Skeletal muscle cell (primary cell): Measurements from ENCODE around the gene POLR1G.
"Not testable (repeated sequence)": the region's sequence is repeated elsewhere in the genome, so short reads cannot be mapped to it uniquely, and the experiment has no call there.

Experiments
- DNase-seq: peaks from one replicate; pipeline ENCODE4 v3.0.0-alpha.2; 2010; ENCODE audit warnings: low read depth
- H3K4me3 ChIP-seq: 2 replicates; pipeline ENCODE4 v1.5.1; 2011; ENCODE audit warnings: low read depth, mild to moderate bottlenecking, control low read depth, low read length, moderate library complexity

POLR1G gene

DNA sequence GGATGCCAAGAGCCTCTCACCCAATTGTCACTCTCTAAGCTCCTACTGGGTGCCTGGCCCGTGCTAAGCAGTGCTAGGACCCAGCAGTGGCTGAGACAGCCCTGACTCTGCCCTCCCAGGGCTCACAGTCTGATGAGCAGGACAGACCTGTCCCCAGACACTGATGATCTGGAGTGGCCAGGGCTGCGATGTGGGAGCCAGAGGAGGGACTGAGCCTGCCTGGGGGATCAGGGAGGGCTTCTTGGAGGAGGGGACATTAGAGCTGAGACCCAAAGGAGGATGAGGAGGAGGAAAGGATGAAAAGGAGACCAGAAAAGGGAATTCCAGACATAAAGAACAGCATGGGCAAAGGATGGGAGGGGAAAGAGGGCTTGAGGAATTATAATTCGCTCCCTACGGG is 10.7 kb downstream of the POLR1G start:
- DNase-seq, result no peak

DNA sequence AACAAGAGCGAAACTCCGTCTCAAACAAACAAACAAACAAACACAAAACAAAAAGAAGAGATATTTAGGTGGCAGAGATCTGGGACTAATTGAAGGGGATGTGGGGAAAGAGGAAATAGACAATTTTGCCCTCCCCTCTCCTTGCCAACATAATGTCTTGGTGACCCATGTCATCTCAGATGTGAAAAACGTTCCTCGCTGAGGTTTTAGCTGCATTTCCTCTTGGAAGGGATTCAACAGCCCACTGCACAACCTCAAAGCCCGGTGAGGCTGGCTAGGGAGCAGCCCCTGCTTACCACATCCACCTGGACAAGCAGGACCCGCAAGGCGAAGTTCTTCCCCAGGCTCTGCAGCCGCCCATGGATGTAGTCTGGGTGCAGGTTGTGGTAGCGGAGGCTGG is 12.4 kb downstream of the POLR1G start:
- H3K4me3 ChIP-seq, result no peak overlapping the region

More for the DNA sequence above, 10.7 kb downstream of the POLR1G start:
- no peak overlapping the region for H3K4me3 ChIP-seq

GRCh38 chr19:45419396-45419795 is 13.0 kb downstream of the POLR1G start:
- DNase-seq, result no peak

More for the DNA sequence above, 12.4 kb downstream of the POLR1G start:
- no peak for DNase-seq

GRCh38 chr19:45419895-45420294 is 13.5 kb downstream of the POLR1G start:
- no peak overlapping the region for H3K4me3 ChIP-seq
- DNase-seq, result no peak

More at GRCh38 chr19:45419396-45419795, 13.0 kb downstream of the POLR1G start:
- no peak overlapping the region for H3K4me3 ChIP-seq

GRCh38 chr19:45420356-45420755 is 13.9 kb downstream of the POLR1G start:
- no peak for DNase-seq
- no peak overlapping the region for H3K4me3 ChIP-seq

DNA sequence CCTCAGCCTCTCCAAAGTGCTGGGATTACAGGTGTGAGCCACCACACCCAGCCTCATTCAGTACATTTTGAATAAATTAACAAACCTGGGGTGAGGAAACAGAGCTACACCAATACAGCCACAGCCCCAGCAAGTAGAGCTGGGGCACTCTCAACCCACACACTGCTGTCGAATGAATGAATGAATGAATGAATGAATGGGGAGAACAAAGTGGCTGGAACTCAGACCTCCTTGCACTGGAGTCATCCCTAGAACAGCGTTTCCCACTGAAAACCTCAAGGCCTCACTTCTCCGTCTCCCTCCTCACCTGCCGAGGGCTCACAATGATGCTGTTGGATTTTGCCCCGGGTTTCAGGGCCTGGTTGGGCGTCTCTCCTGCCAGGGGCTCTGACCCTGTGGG is 14.4 kb downstream of the POLR1G start:
- H3K4me3 ChIP-seq, result no peak overlapping the region
- no peak for DNase-seq

DNA sequence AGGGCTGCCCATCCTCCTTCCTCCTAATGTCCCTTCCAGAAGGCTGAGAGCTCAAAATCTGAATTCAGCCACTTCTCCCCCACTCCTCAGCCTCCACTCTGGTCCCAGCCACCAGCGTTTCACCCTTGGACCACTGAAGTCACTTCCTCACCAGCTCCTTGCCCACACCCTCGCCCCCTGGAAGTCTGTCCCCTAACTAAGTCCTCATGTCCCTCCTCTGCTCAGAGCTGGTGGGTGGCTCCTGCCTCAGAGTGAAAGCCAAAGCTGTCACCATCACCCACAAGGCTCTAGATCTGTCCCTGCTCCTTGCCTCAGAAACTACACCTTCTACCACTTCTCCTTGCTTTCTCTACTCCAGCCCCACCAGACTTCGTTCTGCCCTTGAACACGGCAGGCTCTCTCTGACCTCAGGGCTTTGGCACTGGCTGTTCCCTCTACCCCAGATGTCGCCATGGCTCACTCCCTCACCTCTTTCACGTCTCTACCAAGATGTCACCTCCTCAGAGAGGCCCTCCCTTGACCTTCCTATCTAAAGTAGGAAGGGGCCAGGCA is 15.6 kb downstream of the POLR1G start:
- DNase-seq, result no peak
- H3K4me3 ChIP-seq, result peak overlapping the region; percentile 0

GRCh38 chr19:45423033-45423588 is 16.7 kb downstream of the POLR1G start:
- no peak for DNase-seq
- peak overlapping the region; percentile 71 for H3K4me3 ChIP-seq

- H3K4me3 ChIP-seq, result peak within 1 kb of the TSS; percentile 71
- DNase-seq, result peak; percentile 79
Observed at GRCh38 chr19:45423589-45424190, 17.2 kb downstream of the POLR1G start, which contains the start of gene ERCC1. Gene ERCC1 (minus strand): TSS chr19:45423917. CDS start chr19:45423374, 543 bp downstream.

DNA sequence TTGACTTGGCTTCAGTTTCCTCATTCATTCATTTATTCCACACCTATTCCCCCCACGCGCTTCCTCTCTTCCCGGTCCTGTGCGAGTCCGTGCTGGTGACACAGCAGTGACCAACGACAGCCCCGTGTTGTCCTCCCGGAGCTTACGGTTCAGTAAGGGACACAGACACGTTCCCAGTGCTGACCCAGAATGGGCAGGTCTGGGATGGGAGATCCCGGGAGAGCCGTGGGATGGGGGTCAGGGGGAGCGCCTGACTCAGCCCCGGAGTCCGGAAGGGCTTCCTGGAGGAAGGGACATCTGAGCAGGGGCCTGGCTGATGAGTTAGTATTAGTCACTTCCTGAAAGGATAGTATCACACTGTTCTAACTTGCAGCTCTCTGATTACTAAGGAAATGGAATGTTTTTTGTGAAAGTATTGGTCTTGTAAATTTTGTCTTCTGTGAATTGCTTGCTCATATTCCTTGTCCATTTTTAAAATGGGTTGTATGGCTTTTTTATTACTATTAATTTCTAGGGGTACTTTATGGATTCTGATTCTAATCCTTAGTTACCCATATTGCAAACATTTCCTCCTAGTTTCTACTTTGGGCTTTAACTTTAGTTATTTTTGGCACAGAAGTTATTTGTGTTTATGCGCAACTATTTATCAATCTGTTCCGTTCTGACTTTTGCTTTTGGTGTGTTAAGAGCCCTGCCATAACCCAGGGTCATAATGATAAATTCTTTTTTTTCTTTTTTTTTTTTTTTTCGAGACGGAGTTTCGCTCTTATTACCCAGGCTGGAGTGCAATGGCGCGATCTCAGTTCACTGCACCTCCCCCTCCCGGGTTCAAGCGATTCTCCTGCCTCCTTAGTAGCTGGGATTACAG is 18.0 kb downstream of the POLR1G start:
- H3K4me3 ChIP-seq, result peak overlapping the region; percentile 71
- DNase-seq, result peak; percentile 89

DNA sequence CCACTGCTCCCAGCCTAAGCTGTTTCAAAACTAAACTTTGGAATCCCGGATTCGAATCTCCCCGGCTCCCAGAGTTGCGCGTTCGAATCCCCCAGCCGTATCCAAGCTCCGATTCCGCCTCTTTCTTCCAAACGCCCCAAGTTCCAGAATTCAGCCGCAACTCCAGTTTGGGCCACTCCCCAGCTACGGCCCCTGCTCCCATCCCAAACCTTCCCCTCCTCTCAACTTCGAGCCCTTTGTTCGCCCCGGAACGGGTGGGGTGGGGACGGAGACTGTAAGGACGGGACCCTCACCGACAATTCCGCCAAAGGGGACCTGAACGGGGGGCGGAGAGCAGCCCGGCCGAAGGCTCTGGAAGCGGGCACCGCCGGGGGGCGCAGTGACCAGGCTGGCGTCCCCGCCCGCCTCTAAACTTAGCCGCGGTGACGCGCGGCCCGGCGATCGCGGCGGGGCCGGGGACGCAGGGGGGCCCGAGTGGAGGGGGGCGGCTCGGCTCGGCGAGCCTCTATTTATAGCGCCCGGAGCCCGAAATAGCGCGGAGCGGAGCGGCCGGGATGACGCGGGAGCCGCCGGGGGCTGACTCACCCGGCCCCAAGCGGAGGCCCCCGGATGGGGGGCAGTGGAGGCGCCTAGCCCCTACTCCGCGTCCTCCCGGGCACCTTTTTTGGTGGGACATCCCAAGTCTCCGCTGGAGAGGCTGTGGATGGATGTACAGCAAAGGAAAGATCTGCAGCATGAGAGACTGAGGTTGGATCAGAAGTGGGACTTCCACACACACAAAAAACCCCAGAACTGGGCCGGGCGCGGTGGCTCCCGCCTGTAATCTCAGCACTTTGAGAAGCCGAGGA is 22.2 kb downstream of the POLR1G start:
- no peak for DNase-seq

DNA sequence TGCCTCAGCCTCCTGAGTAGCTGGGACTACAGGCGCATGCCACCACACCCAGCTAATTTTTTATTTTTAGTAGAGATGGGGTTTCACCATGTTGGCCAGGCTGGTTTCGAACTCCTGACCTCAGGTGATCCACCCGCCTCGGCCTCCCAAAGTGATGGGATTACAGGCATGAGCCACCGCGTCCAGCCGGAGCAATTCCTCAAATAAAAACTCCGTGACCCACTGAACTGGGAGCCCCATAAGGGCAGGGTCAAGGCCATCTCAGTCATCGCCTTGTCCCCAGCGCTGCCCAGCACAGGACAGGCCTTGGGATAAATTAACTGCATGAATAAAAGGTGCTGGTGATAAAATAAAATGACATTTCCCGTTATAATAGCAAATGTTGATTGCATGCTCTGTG is 23.5 kb downstream of the POLR1G start:
- not testable (repeated sequence) for DNase-seq, H3K4me3 ChIP-seq

More for the DNA sequence above, 22.2 kb downstream of the POLR1G start:
- peak overlapping the region; percentile 57 for H3K4me3 ChIP-seq

DNA sequence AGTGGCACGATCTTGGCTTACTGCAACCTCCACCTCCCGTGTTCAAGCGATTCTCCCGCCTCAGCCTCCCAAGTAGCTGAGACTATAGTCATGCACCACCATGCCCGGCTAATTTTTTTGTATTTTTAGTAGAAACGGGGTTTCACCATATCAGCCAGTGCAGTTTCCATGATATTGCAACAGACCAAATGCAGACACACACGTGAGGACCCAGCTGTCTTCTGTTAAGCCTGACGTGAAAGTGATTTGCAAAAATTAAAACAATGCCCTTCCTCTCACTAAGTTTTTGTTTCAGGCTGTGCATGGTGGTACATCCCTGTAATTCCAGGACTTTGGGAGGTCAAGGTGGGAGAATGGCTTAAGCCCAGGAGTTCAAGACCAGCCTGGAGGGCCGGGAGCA is 24.6 kb downstream of the POLR1G start:
- DNase-seq, result peak; percentile 35
- H3K4me3 ChIP-seq, result not testable (repeated sequence)

GRCh38 chr19:45432543-45432942 is 26.1 kb downstream of the POLR1G start:
- DNase-seq, H3K4me3 ChIP-seq: not testable (repeated sequence)

DNA sequence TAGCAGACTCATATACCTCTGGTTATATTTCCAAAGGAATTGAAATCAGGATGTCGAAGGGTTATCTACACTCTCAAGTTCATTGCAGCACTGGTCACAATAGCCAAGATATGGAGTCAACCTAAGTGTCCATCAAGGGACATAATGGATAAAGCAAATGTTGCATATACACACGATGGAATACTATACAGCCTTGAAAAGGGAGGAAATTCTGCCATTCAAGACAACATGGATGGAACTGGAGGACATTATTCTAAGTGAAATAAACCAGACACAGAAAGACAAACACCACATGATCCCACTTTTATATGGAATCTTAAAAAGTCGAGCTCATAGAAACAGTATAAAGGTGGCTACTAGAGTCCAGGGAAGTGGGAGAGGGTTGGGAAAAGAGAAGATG is 30.9 kb downstream of the POLR1G start:
- no peak for DNase-seq
- H3K4me3 ChIP-seq, result no peak overlapping the region

DNA sequence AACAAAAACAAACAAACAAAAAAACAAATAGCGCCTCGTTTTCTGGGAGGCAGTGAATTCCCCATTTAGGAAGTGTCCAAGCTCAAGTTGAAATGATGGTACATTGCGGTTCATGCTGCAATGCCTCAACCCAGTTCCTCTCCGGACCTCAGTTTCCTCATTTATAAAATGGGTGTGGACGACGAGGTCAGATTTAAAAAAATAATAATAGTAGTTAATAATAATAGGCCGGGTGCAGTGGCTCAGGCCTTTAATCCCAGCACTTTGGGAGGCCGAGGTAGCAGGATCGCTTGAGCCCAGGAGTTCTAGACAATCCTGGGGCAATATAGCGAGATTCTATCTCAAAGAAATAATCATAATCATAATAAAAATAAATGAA is 32.7 kb downstream of the POLR1G start:
- H3K4me3 ChIP-seq, result peak overlapping the region; percentile 59
- DNase-seq, result no peak

DNA sequence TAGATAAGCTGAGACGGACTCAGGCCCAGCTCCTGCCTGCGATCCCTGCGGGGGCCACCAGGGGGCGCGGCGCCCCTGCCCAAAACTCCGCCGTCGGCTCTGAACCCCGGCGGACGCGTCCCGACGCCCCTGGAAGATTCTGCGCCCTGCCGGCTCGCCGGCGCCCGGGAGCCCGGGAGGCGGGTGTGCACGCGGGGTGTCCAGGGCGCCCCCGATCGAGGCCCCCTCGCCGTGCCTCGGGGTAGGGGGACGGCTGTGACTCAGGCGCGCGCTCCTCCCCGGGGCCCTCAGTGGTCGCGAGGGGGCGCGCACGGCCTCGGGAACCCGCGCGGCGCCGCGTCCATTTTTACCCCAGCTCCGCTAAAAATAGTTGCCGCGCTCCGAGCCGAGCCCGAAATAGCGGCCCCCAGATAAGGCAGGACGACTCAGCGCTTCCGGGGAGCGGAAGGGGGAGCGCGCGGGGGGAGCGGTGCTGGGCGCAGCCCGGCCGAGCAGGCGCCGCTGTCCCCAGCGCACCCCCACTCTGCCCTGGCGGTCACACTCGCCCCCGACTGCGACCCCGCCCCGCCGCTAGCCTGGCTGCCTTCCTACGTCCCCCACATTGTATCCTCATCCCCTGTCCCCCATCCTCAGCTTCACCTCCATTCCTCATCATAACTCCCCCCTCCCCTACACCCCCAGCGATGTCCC is 33.3 kb downstream of the POLR1G start:
- H3K4me3 ChIP-seq, result peak overlapping the region; percentile 59
- DNase-seq, result no peak

GRCh38 chr19:45440259-45440638 is 33.8 kb downstream of the POLR1G start:
- peak overlapping the region; percentile 59 for H3K4me3 ChIP-seq
- DNase-seq, result no peak
